Measurements from ENCODE around the gene CBFB.

CBFB gene

GRCh38 chr16:67016681-67017420, 12.1 kb upstream of the CBFB start:
- in situ Hi-C loops (cut with MboI; ENCODE audit: low sequenced_read_pairs, unreplicated experiment) = loop anchor here (5.0 kb wide), 1 partner anchor 135 kb away; the partner anchor contains the start of gene B3GNT9
- no peak for TF ChIP-seq CTCF (IDR thresholded peaks at IDR 0.05; ENCODE audit: borderline replicate concordance, control extremely low read depth, extremely low read depth, insufficient read depth, missing control alignments)
- no peak for DNase-seq (ENCODE audit: low spot score)

- in situ Hi-C loops (cut with MboI; ENCODE audit: low sequenced_read_pairs, unreplicated experiment) = loop anchor here (5.0 kb wide), 1 partner anchor 135 kb away; the partner anchor contains the start of gene B3GNT9
- no peak for DNase-seq (ENCODE audit: low spot score)
- TF ChIP-seq CTCF (IDR thresholded peaks at IDR 0.05; ENCODE audit: borderline replicate concordance, control extremely low read depth, extremely low read depth, insufficient read depth, missing control alignments) = no peak
These were observed 11.6 kb upstream of the CBFB start for GRCh38 chr16:67017421-67017750.

GRCh38 chr16:67017810-67018488, 11.0 kb upstream of the CBFB start:
- TF ChIP-seq CTCF (IDR thresholded peaks at IDR 0.05; ENCODE audit: borderline replicate concordance, control extremely low read depth, extremely low read depth, insufficient read depth, missing control alignments) = peak; percentile 91
- in situ Hi-C loops (cut with MboI; ENCODE audit: low sequenced_read_pairs, unreplicated experiment) = loop anchor here (5.0 kb wide), 1 partner anchor 134 kb away; the partner anchor contains the start of gene B3GNT9
- peak; percentile 86 for DNase-seq (ENCODE audit: low spot score)

GRCh38 chr16:67019171-67019570, 9.8 kb upstream of the CBFB start:
- no peak for TF ChIP-seq CTCF (IDR thresholded peaks at IDR 0.05; ENCODE audit: borderline replicate concordance, control extremely low read depth, extremely low read depth, insufficient read depth, missing control alignments)
- in situ Hi-C loops (cut with MboI; ENCODE audit: low sequenced_read_pairs, unreplicated experiment) = loop anchor here (5.0 kb wide), 1 partner anchor 133 kb away; the partner anchor contains the start of gene B3GNT9
- DNase-seq (ENCODE audit: low spot score) = no peak

GRCh38 chr16:67021321-67021720, 7.6 kb upstream of the CBFB start:
- in situ Hi-C loops (cut with MboI; ENCODE audit: low sequenced_read_pairs, unreplicated experiment) = no loop called here
- no peak for TF ChIP-seq CTCF (IDR thresholded peaks at IDR 0.05; ENCODE audit: borderline replicate concordance, control extremely low read depth, extremely low read depth, insufficient read depth, missing control alignments)
- DNase-seq (ENCODE audit: low spot score) = no peak

GRCh38 chr16:67022531-67023214, 6.3 kb upstream of the CBFB start:
- in situ Hi-C loops (cut with MboI; ENCODE audit: low sequenced_read_pairs, unreplicated experiment) = no loop called here
- no peak for DNase-seq (ENCODE audit: low spot score)
- TF ChIP-seq CTCF (IDR thresholded peaks at IDR 0.05; ENCODE audit: borderline replicate concordance, control extremely low read depth, extremely low read depth, insufficient read depth, missing control alignments) = no peak
